Measurements from ENCODE around the gene RBM33.

- TF ChIP-seq CTCF (IDR thresholded peaks at IDR 0.05; ENCODE audit: insufficient read depth, low read depth, low read length), result no peak
- TF ChIP-seq EZH2 (IDR thresholded peaks at IDR 0.05; ENCODE audit: insufficient read depth, low read length), result no peak
Measured at GRCh38 chr7:155680864-155681263, 36.4 kb downstream of the RBM33 start.
